Coronary artery (tissue), 2 donors: ENCODE results near the gene CDON.

Experiments used
- DNase-seq: peaks from one replicate; pipeline ENCODE4 v3.0.0-alpha.2; 2017; ENCODE audit warnings: low spot score
- H3K27ac ChIP-seq, 2 donors: fragments of 200-600 bp; sonication (generic); one replicate each; pipeline ENCODE4 v1.5.1; 2016 to 2019
- H3K4me3 ChIP-seq: fragments of 200-600 bp; sonication (generic); 2 replicates; pipeline ENCODE4 v1.5.1; 2016; ENCODE audit warnings: mild to moderate bottlenecking, moderate library complexity
- CTCF ChIP-seq: fragments of 200-600 bp; sonication (generic); IDR thresholded peaks from one replicate; pipeline ENCODE4 v1.5.1; 2019; ENCODE audit warnings: antibody characterized with exemption

CDON gene

GRCh38 chr11:126072141-126072741 is 9.6 kb upstream of the CDON start:
- no peak overlapping the region for H3K27ac ChIP-seq
- no peak overlapping the region for H3K4me3 ChIP-seq
- no peak for TF ChIP-seq CTCF
- no peak for DNase-seq

GRCh38 chr11:126063507-126063852 is 814 bp upstream of the CDON start:
- Histone ChIP-seq H3K27ac (no peak overlapping the region), H3K4me3 (peak overlapping the region; percentile 99)
- DNase-seq = no peak
- no peak for TF ChIP-seq CTCF

- DNase-seq = no peak
- no peak for TF ChIP-seq CTCF
- H3K27ac ChIP-seq = peak overlapping the region; percentile 72 to 87
- H3K4me3 ChIP-seq = peak overlapping the region; percentile 99
Measured at GRCh38 chr11:126061707-126062678, 673 bp downstream of the CDON start.

GRCh38 chr11:126060757-126061171 is 1.9 kb downstream of the CDON start:
- H3K27ac ChIP-seq = no peak overlapping the region
- DNase-seq = no peak
- no peak for TF ChIP-seq CTCF
- no peak overlapping the region for H3K4me3 ChIP-seq

- no peak for DNase-seq
- no peak for TF ChIP-seq CTCF
- Histone ChIP-seq H3K4me3 (no peak overlapping the region), H3K27ac (peak overlapping the region in 1 of 2 donors; percentile 5)
Measured at GRCh38 chr11:126059238-126059781, 3.4 kb downstream of the CDON start.

- H3K4me3 ChIP-seq = peak overlapping the region; percentile 13
- TF ChIP-seq CTCF = no peak
- H3K27ac ChIP-seq = peak overlapping the region in 1 of 2 donors; percentile 12
- DNase-seq = no peak
Measured at GRCh38 chr11:126058105-126058874, 4.4 kb downstream of the CDON start.
